DMS153 (cell line): ENCODE measurements around the gene KIAA1191.
"Not testable (repeated sequence)": the region's sequence is repeated elsewhere in the genome, so short reads cannot be mapped to it uniquely, and the experiment has no call there.

Experiments
- DNase-seq: peaks from one replicate; lab custom pipeline; 2025; lab: John Stamatoyannopoulos, UW

Gene KIAA1191

GRCh38 chr5:176317534-176318374, 43.8 kb downstream of the KIAA1191 start:
- no peak for DNase-seq

GRCh38 chr5:176305356-176305755, 56.2 kb downstream of the KIAA1191 start:
- not testable (repeated sequence) for DNase-seq
